ENCODE results near the gene ITPR1. TPM values are rescaled to one million over a fixed set of nuclear protein-coding genes. Genes with fewer than 3 reads are reported as not detected.

ITPR1 gene
- total RNA-seq, 1 experiment from 2014 or later = 7.5 TPM

GRCh38 chr3:4606911-4607310, 113.8 kb downstream of the ITPR1 start:
- Mint-ChIP-seq H3K36me3 (ENCODE audit: insufficient read depth, unreplicated experiment) (no peaks in the 10 kb centered on the region), H3K4me1 (ENCODE audit: insufficient read depth, unreplicated experiment) (no peaks in the 10 kb centered on the region), H3K27me3 (ENCODE audit: insufficient read depth, unreplicated experiment) (no peaks in the 10 kb centered on the region), H3K4me3 (ENCODE audit: unreplicated experiment) (no peak overlapping the region), H3K9me3 (ENCODE audit: unreplicated experiment) (no peaks in the 10 kb centered on the region), H3K27ac (ENCODE audit: low read depth, unreplicated experiment) (no peak overlapping the region)
- no peak for TF ChIP-seq CTCF (IDR thresholded peaks at IDR 0.05; ENCODE audit: unreplicated experiment)
- no TSS peak for BruUV-seq (replicated peaks)
- ChIA-PET CTCF (interaction anchor here (0.7 kb wide), 1 partner anchor 26 kb away, joined by 3 read pairs; no protein-coding TSS in a partner anchor), POLR2A (no interaction called here)
- no peak for DNase-seq (ENCODE audit: unreplicated experiment)
- intact Hi-C loops (cut with micrococcal nuclease) = no loop called here

GRCh38 chr3:4613366-4613765, 120.2 kb downstream of the ITPR1 start:
- POLR2A ChIA-PET = no interaction called here
- BruUV-seq (replicated peaks) = no TSS peak
- TF ChIP-seq CTCF (IDR thresholded peaks at IDR 0.05; ENCODE audit: unreplicated experiment) = no peak
- no peak overlapping the region for H3K27ac Mint-ChIP-seq (ENCODE audit: low read depth, unreplicated experiment)
- no peaks in the 10 kb centered on the region for H3K9me3 Mint-ChIP-seq (ENCODE audit: unreplicated experiment)
- intact Hi-C loops (cut with micrococcal nuclease) = no loop called here
- H3K36me3 Mint-ChIP-seq (ENCODE audit: insufficient read depth, unreplicated experiment) = no peaks in the 10 kb centered on the region
- no peaks in the 10 kb centered on the region for H3K27me3 Mint-ChIP-seq (ENCODE audit: insufficient read depth, unreplicated experiment)
- no peaks in the 10 kb centered on the region for H3K4me1 Mint-ChIP-seq (ENCODE audit: insufficient read depth, unreplicated experiment)
- CTCF ChIA-PET = interaction anchor here (3.3 kb wide), 1 partner anchor 20 kb away, joined by 17 read pairs; no protein-coding TSS in a partner anchor
- DNase-seq (ENCODE audit: unreplicated experiment) = no peak
- H3K4me3 Mint-ChIP-seq (ENCODE audit: unreplicated experiment) = no peak overlapping the region

GRCh38 chr3:4614070-4614469, 120.9 kb downstream of the ITPR1 start:
- no peak for TF ChIP-seq CTCF (IDR thresholded peaks at IDR 0.05; ENCODE audit: unreplicated experiment)
- no peaks in the 10 kb centered on the region for H3K4me1 Mint-ChIP-seq (ENCODE audit: insufficient read depth, unreplicated experiment)
- H3K9me3 Mint-ChIP-seq (ENCODE audit: unreplicated experiment) = no peaks in the 10 kb centered on the region
- CTCF ChIA-PET = interaction anchor here (1.0 to 3.3 kb wide), 2 partner anchors 19 to 30 kb away, joined by 3 to 17 read pairs; no protein-coding TSS in a partner anchor
- POLR2A ChIA-PET = interaction anchor here (0.6 kb wide), 1 partner anchor 294 kb away, joined by 3 read pairs; no protein-coding TSS in a partner anchor
- no TSS peak for BruUV-seq (replicated peaks)
- no peak for DNase-seq (ENCODE audit: unreplicated experiment)
- intact Hi-C loops (cut with micrococcal nuclease) = no loop called here
- H3K36me3 Mint-ChIP-seq (ENCODE audit: insufficient read depth, unreplicated experiment) = no peaks in the 10 kb centered on the region
- H3K27me3 Mint-ChIP-seq (ENCODE audit: insufficient read depth, unreplicated experiment) = peaks cover 6% of the 10 kb centered on the region
- H3K4me3 Mint-ChIP-seq (ENCODE audit: unreplicated experiment) = no peak overlapping the region
- H3K27ac Mint-ChIP-seq (ENCODE audit: low read depth, unreplicated experiment) = no peak overlapping the region

GRCh38 chr3:4614927-4615326, 121.8 kb downstream of the ITPR1 start:
- Mint-ChIP-seq H3K4me3 (ENCODE audit: unreplicated experiment) (no peak overlapping the region), H3K36me3 (ENCODE audit: insufficient read depth, unreplicated experiment) (no peaks in the 10 kb centered on the region), H3K27ac (ENCODE audit: low read depth, unreplicated experiment) (no peak overlapping the region), H3K27me3 (ENCODE audit: insufficient read depth, unreplicated experiment) (peaks cover 15% of the 10 kb centered on the region), H3K9me3 (ENCODE audit: unreplicated experiment) (no peaks in the 10 kb centered on the region), H3K4me1 (ENCODE audit: insufficient read depth, unreplicated experiment) (no peaks in the 10 kb centered on the region)
- no peak for TF ChIP-seq CTCF (IDR thresholded peaks at IDR 0.05; ENCODE audit: unreplicated experiment)
- POLR2A ChIA-PET = interaction anchor here (0.6 kb wide), 1 partner anchor 295 kb away, joined by 3 read pairs; no protein-coding TSS in a partner anchor
- BruUV-seq (replicated peaks) = no TSS peak
- CTCF ChIA-PET = interaction anchor here (0.7 to 3.3 kb wide), 2 partner anchors 18 to 433 kb away, joined by 3 to 17 read pairs; no protein-coding TSS in a partner anchor
- no peak for DNase-seq (ENCODE audit: unreplicated experiment)
- intact Hi-C loops (cut with micrococcal nuclease) = no loop called here
